Brain pericyte (primary cell): Measurements from ENCODE around the gene HCFC1R1.

Experiments used
- DNase-seq: peaks from one replicate; pipeline ENCODE4 v3.0.0-alpha.2; 2012; ENCODE audit warnings: low read depth, low spot score

The HCFC1R1 gene

GRCh38 chr16:3001316-3001715 lies 22.4 kb downstream of the HCFC1R1 start:
- no peak for DNase-seq

DNA sequence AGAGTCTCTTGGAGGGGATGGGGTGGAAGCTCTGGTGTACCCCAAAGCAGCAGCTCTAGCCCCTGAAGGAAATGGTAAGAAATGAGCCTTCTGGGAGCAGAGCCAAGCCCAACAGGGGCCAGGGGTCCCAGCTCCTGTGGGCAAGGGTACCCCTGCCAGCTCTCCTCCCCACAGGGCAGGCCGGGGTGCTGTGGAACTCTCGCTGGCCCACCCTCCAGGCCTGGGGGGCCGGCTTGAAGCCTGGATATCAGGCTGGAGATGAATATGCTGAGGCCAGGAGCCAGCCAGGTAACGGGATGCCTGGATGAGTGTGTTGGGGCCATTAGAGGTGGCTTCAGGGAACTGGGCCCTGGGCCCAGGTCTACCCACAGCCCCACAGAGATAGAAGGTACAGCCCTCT lies 23.2 kb downstream of the HCFC1R1 start:
- no peak for DNase-seq

- DNase-seq: no peak
Measured at GRCh38 chr16:2999929-3000328, 23.8 kb downstream of the HCFC1R1 start.

GRCh38 chr16:2996298-2996697 lies 27.4 kb downstream of the HCFC1R1 start:
- no peak for DNase-seq

DNA sequence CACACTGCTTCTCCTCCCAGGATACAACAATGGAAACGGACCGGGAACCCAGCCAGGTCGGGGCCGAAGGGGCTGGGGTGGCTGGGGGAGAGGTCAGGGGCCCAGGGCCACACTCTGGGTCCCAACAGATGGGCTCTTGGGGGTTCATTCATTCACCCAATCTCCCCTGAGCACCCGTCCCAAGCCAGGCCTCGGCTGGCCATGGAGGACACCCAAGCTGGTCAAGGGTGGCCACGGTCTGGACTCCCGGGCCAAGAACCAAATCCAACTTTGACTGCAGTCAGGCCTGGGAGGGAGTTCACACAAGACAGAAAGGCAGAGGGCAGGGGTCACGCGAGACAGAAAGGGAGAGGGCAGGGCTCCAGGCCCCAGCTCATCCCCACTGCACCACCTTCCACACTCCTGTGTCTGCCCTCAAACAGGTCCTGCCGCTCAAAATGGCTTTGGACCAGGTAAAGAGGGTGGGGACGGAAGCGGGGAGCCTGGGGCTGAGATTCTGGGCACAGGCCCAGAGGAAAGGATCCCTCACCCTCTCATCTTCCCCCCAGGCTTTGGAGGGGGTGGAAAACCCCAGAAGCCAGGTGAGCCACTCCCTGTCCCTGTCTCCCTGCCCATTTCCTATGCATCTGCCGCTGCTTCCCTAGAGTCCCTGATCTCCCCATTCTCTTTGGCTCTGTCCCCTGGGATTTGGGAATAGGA lies 31.2 kb downstream of the HCFC1R1 start:
- DNase-seq: no peak

- no peak for DNase-seq
Measured at GRCh38 chr16:2991566-2992261, 32.0 kb downstream of the HCFC1R1 start.

- DNase-seq: no peak
Measured at GRCh38 chr16:2990891-2991290, 32.9 kb downstream of the HCFC1R1 start.

DNA sequence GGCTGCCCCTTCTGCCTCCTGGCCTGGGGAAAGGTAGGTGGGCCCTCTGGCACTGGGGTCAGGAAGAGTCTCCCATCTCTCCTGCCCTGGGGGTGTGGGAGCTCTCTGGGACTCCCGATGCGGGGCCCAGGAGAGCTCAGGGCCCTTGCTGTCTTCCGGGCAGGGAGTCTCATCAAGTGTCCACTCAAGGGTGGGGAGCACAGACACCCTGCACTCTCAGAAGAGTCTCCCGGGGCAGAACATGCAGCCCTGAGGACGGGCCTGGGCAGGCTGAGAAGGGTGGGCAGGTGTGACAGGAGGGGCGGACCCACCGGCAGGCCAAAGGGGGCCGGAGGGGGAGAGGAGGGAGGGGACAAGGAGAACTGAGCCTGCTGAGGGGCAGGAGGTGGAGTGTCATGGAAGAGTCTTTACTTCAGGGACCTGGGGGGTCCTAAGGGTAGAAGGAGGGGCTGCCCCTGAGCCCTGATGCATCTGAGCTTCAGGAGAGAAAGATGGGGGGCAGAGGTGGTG lies 35.1 kb downstream of the HCFC1R1 start:
- no peak for DNase-seq

GRCh38 chr16:2987833-2988232 lies 35.9 kb downstream of the HCFC1R1 start:
- DNase-seq: no peak

DNA sequence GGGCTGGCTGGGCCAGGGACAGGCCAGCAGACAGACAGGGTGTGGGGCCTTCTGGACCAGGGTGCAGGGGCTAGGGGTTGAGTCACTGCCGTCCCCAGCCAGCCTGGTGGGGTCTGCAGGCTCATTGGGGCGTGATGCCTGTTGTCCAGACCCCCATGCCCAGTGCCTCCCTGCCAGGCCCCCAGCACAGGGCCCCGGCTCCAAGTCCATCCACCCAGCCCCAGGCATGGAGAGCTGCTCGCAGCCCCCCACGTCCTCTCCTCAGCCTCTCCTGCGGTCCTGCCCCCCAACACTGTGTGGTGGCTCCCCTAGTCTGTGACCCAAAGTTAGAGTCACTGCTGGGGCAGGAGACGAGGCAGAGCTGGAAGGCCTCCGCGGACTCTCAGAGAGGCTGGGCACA lies 36.5 kb downstream of the HCFC1R1 start:
- no peak for DNase-seq

DNA sequence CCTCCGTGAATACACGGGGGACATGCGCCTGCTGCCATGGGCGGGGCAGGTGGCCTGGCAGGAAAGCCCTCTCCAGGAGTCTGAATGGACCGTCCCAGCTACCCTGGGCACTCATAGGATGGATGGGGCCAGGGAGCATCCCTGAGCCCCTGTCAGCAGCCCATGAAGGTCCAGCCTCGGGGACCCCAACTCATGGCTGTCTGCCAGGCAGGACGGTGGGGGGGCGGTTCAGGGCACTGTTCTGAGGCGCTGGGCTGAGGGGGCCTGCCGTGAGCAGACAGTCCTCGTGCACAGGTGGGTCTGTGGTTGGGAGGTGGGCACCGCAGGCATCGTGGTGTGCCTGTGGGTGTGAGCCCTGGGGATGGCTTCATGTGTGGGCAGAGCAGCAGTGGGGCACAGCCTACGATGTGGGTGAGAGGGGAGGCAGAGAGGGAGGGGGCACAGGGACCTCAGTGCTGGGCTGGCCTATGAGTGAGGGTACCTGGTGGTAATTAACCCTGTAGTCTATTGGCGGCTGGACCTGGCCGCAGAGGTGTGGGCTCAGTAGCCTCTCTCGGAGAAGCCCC lies 37.0 kb downstream of the HCFC1R1 start:
- DNase-seq: no peak

DNA sequence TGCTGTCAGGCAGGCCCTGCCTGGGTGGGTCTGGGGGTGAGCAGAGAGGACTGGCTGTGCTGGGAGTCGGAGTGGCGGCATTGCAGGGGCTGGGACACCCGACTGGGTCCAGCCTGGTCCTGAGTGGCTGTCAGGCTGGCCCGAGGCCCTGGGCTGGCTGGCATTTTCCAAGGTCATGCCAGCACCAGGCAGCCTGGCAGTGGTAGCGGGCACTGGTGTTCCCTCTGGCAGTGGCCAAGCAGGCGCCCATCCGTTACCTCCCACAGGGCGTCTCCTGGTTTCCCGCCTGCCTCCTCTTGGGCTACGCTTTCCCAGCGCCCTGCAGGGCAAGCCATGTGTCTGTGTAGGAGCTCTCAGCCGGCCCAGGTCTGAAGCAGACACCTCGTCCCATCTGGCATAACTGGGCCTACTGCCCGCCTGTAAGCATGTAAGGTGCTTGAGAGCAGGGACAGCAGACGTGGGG lies 37.8 kb downstream of the HCFC1R1 start:
- DNase-seq: no peak

DNA sequence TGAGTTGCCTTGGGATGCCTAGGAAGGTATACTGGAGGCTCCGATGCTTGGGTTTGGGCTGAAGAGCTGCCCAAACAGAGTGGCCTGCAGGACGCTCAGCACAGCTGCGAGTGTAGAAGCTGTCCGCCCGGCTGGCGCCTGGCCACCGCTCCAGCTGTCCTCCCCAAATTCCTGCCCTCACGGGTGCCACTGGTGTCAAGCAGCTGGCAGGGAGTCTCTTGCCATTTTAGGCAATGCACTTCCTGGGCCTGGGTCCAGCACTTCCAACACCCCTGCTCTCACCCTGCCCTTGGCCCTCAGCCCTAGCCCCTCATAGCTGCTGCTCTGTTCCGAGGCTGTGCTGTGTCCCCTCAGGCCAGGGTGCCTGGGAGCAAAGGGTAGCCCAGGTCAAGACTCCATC lies 38.3 kb downstream of the HCFC1R1 start:
- DNase-seq: no peak

- no peak for DNase-seq
Measured at GRCh38 chr16:2983706-2984136, 40.0 kb downstream of the HCFC1R1 start.

DNA sequence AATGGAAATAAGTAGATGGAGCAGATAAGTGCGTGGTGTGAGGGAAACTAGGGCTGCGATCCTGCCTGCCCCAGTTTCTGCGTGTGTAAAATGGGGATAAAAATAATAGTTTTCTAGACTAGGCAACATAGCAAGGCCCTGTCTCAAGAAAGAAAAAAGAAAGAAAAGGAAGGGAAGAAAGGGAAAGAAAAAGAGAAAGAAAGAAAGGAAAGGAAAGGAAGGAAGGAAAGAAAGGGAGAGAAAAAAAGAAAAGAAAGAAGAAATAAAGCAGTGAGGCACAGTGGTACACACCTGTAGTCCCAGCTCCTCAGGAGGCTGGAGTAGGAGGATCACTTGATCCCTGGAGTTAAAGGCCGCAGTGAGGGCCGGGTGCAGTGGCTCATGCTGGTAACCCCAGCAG lies 41.3 kb downstream of the HCFC1R1 start:
- DNase-seq: no peak

DNA sequence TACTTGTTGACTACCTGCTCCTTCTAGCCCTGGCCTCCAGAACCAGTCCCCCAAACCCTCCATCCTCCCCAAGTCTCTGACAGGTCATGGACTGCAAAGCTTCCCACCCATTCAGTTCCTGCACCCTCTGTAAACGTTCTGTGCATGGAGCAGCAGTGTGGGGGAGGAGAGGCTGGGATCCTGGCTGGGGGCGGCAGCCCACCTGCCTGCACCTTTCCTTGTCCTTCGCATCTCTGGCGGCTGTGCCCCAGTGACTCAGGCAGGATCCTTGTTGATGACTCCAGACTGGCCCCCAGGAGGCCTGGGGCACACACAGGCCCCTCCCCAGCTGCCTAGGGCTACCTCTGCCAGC lies 41.9 kb downstream of the HCFC1R1 start:
- DNase-seq: no peak

- no peak for DNase-seq
Measured at GRCh38 chr16:2981177-2981898, 42.4 kb downstream of the HCFC1R1 start.

DNA sequence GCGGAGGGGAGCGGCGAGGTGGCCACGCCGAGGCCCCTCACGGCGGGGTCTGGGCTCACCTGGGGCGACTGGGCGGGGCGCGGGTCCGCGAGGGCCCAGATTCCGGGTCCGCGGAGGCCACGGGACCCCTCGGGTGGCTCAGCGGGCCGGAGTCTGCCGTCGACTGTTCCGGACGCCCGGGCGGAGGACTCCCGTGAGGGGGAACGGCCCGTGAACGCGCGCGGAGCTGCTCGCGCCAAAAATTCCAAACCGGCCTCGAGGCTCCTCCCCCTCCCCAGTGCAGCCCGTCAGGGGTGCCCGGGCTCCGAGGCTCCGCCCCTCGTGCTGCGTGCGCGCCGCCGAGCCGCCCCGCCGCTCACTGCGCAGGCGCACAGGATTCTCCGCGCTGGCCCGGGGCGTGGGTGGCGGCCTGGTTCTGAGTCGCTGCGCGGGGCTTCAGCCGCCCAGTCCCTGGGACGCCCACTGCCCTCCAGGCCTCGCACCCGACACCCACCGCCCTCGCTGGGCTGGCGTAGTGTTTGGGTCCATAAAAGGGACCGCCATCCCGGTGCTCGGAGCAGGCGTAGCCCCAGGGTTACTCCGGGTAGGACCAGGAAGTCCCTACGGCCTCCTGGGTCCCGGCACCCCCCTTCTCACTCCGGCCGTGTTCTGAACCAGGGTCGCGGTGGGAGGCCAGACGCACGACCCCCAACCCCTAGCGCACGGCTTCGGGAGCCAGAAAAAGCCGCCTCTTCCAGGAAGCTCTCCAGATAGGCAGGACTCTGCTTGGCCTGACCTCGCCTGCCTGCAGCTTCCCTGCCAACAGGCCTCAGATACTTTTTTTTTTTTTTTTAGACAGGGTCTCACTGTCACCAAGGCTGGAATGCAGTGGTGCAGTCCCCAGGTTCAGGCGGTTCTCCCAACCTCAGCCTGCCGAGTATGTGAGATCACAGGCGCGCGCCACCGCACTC lies 43.2 kb downstream of the HCFC1R1 start, which contains the start of gene PKMYT1:
Gene PKMYT1 (minus strand): TSS at position 220 of the 950 bp plus-strand sequence. CDS start 789 bp downstream, outside the sequence.
- DNase-seq: peak; percentile 34

DNA sequence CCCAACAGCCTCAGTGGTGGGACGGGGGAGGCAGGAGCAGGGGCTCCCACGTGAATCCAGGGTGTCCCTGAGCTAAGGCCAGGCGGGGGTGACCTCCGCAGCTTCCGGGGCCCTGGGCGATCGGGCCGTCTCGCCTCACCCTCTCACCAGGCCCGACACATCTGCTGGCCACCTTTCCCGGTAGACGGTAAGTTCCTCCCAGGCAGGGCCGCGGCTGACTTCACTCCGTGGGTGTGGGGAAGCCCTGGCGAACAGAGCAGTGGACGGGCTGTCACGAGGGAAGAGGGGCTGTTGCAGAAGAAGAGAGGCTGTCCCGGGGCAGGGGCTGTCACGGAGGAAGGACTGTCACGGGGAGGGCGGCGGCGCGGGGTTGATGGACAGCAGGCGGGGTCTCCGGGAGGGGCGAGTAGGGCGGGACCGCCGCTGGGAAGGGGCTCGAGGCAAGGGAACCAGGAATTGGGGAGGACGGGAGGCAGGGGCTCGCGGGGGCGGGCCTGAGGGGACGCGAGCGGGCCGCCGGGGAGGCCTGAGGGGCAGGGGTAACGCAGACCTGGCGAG lies 44.0 kb downstream of the HCFC1R1 start:
- DNase-seq: no peak

DNA sequence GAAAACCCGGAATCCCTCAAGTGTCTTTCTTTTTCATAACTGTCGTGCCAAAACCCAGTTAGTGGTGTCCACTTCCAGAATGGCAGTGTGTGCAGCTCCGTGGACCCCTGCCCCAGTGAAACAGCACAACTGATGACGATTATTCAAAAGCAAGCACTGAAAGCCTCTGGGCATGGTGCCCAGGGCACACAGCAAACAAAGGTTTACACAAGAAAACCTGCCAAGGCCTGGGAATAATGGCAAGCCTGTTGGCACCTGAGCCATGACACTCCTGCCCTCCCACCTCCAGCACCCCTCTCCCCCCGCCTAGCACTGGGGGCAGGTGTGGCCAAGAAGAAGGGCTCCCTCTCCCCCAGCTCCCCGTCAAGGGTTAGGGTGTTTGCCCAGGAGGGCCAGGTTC lies 46.3 kb downstream of the HCFC1R1 start:
- no peak for DNase-seq

GRCh38 chr16:2976673-2977072 lies 47.1 kb downstream of the HCFC1R1 start:
- no peak for DNase-seq
